GM12873 (cell line): ENCODE measurements around the gene EVX2.

Source experiments
- CTCF ChIP-seq: IDR thresholded peaks from 2 replicates; pipeline ENCODE4 v1.5.1; 2012; ENCODE audit warnings: low read depth, mild to moderate bottlenecking, moderate library complexity, low read length, control low read depth; ENCODE audit not compliant: insufficient read depth; ENCODE audit errors: missing control alignments

The EVX2 gene

GRCh38 chr2:176124947-176125771, 41.4 kb upstream of the EVX2 start:
- no peak for TF ChIP-seq CTCF

GRCh38 chr2:176124110-176124946, 40.6 kb upstream of the EVX2 start:
- no peak for TF ChIP-seq CTCF

GRCh38 chr2:176123411-176124109, 39.8 kb upstream of the EVX2 start:
- TF ChIP-seq CTCF: no peak

- TF ChIP-seq CTCF: no peak
Measured at GRCh38 chr2:176122683-176123410, 39.1 kb upstream of the EVX2 start, which contains the start of gene HOXD9. Gene HOXD9, plus strand, starts transcription at chr2:176122719. Its CDS starts 50 bp downstream, at chr2:176122769.

GRCh38 chr2:176122052-176122682, 38.4 kb upstream of the EVX2 start:
- no peak for TF ChIP-seq CTCF

- no peak for TF ChIP-seq CTCF
Measured at GRCh38 chr2:176121190-176122051, 37.7 kb upstream of the EVX2 start.
